Nephron (organoid): ENCODE data around the gene AGO3.

Experiments used
- H3K27ac Mint-ChIP-seq, 3 experiments: 2 replicates each; pipeline ENCODE4 v1.8.0; 2020; ENCODE audit warnings: mixed read lengths in 3 of 3, mild to moderate bottlenecking in 2 of 3, moderate library complexity in 1 of 3
- H3K27me3 Mint-ChIP-seq: 2 replicates; pipeline ENCODE4 v1.8.0; 2021; ENCODE audit warnings: low read depth, mild to moderate bottlenecking, moderate library complexity, mixed read lengths
- H3K36me3 Mint-ChIP-seq: 2 replicates; pipeline ENCODE4 v1.8.0; 2020; ENCODE audit warnings: low read depth, mixed read lengths
- H3K4me1 Mint-ChIP-seq: 2 replicates; pipeline ENCODE4 v1.8.0; 2020; ENCODE audit warnings: mixed read lengths
- H3K4me3 Mint-ChIP-seq, 3 experiments: 2 replicates each; pipeline ENCODE4 v1.8.0; 2020; ENCODE audit warnings: mild to moderate bottlenecking in 3 of 3, mixed read lengths in 3 of 3, moderate library complexity in 2 of 3
- H3K9me3 Mint-ChIP-seq: 2 replicates; pipeline ENCODE4 v1.8.0; 2020; ENCODE audit warnings: mixed read lengths
- TF ChIP-seq, protein P1 (sequence below), 3 experiments: fragments of 200-600 bp; sonication (generic); IDR thresholded peaks; one replicate each; pipeline ENCODE4 v1.5.0; 2021; ENCODE audit warnings: antibody characterized with exemption in 3 of 3; ENCODE audit not compliant: unreplicated experiment in 3 of 3

Gene AGO3

DNA sequence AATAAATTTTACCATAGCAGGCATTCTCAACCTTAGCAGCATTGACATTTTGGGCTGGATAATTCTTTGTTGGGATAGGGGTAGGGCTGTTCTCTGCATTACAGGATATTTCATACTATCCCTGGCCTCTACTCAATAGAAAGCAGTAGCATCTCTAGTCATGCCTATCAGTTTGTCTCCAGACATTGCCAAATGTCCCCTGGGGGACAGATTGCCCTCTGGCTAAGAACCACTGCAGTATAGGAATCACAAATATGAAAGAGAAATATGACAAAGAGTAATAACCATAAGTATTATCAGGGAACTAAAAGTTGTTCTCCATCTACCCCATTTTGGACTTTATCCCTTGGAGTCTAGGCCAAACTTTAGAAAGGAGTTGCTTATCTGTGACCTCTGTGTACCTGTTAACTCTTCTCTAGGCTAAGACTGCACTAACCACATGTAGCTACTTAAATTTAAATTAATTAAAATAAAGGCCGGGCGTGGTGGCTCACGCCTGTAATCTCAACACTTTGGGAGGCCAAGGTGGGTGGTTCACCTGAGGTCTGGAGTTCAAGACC is 76.1 kb downstream of the AGO3 start:
- H3K36me3 Mint-ChIP-seq: peaks cover 19% of the 10 kb centered on the region
- no peaks in the 10 kb centered on the region for H3K9me3 Mint-ChIP-seq
- H3K27ac Mint-ChIP-seq: no peak overlapping the region
- TF ChIP-seq, protein P1, sequence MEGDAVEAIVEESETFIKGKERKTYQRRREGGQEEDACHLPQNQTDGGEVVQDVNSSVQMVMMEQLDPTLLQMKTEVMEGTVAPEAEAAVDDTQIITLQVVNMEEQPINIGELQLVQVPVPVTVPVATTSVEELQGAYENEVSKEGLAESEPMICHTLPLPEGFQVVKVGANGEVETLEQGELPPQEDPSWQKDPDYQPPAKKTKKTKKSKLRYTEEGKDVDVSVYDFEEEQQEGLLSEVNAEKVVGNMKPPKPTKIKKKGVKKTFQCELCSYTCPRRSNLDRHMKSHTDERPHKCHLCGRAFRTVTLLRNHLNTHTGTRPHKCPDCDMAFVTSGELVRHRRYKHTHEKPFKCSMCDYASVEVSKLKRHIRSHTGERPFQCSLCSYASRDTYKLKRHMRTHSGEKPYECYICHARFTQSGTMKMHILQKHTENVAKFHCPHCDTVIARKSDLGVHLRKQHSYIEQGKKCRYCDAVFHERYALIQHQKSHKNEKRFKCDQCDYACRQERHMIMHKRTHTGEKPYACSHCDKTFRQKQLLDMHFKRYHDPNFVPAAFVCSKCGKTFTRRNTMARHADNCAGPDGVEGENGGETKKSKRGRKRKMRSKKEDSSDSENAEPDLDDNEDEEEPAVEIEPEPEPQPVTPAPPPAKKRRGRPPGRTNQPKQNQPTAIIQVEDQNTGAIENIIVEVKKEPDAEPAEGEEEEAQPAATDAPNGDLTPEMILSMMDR (IDR thresholded peaks at IDR 0.05; ENCODE audit: unreplicated experiment in 3 of 3): no peak
- H3K4me1 Mint-ChIP-seq: no peaks in the 10 kb centered on the region
- no peak overlapping the region for H3K4me3 Mint-ChIP-seq
- no peaks in the 10 kb centered on the region for H3K27me3 Mint-ChIP-seq

DNA sequence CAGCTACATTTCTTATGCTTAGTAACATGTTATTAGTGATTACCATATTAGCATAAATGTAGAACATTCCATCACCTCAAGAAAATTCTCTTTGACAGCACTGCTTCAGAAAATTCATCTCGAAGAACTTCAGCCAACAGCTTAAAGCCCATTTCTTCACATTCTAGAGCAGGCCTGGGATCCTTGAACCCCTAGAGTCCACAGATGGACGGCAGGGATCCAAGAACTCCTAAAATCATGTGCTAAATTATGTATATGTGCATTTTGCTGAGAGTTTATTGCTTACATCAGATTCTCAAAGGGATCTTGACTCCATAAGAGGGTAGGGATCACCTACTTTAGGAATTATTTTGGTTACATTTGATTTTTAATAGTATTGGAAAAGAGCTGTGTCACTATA is 76.8 kb downstream of the AGO3 start:
- Mint-ChIP-seq H3K9me3 (no peaks in the 10 kb centered on the region), H3K27me3 (no peaks in the 10 kb centered on the region), H3K36me3 (peaks cover 24% of the 10 kb centered on the region), H3K4me3 (no peak overlapping the region), H3K27ac (no peak overlapping the region), H3K4me1 (no peaks in the 10 kb centered on the region)
- TF ChIP-seq, protein P1 (IDR thresholded peaks at IDR 0.05; ENCODE audit: unreplicated experiment in 3 of 3): no peak

DNA sequence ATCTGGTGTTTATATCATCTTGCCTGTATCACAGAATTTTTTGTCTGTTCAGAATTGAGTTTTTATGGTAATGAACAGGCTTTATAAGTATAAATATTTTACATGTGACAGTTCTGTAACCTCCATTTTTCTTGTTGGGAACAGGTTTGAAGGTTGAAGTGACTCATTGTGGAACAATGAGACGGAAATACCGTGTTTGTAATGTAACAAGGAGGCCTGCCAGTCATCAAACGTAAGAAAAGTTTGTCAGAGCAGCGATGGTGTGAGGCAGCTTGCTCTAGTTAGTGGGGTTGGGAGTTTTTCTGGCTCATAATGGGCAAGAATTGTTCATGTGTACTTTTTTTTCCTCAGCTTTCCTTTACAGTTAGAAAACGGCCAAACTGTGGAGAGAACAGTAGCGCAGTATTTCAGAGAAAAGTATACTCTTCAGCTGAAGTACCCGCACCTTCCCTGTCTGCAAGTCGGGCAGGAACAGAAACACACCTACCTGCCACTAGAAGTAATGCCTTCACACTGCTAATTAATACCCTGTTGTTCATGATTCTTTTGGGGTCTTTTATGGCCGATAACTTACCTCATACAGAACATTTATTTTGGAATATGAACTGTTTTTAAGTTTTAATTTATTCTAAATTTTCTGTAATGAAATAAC is 77.8 kb downstream of the AGO3 start:
- H3K4me1 Mint-ChIP-seq: no peaks in the 10 kb centered on the region
- H3K36me3 Mint-ChIP-seq: peaks cover 31% of the 10 kb centered on the region
- TF ChIP-seq, protein P1 (IDR thresholded peaks at IDR 0.05; ENCODE audit: unreplicated experiment in 3 of 3): no peak
- no peaks in the 10 kb centered on the region for H3K27me3 Mint-ChIP-seq
- H3K27ac Mint-ChIP-seq: no peak overlapping the region
- H3K4me3 Mint-ChIP-seq: no peak overlapping the region
- H3K9me3 Mint-ChIP-seq: no peaks in the 10 kb centered on the region

DNA sequence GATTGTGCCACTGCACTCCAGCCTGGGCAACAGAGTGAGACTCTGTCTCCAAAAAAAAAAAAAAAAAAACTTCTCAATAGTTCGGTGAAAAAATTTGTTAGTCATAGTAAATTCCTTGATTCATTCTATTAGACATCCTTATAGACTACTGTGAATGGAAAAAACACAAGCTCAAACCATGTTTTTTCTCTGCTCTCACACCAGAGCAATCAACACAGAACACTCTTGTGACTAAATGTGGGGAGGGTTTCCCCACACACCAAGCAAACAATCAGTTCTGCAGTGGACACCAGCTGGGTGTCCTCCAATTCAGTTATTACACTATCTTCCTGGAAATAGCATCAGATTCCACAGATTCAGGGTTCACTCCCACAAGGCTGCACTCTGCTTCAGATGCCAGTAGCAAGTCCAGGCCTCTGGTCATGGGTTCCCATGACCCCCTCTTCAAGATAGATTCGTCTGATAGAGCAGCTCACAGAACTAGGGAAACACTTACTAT is 83.9 kb downstream of the AGO3 start:
- no peaks in the 10 kb centered on the region for H3K9me3 Mint-ChIP-seq
- H3K4me1 Mint-ChIP-seq: no peaks in the 10 kb centered on the region
- H3K36me3 Mint-ChIP-seq: peaks cover 52% of the 10 kb centered on the region
- H3K27me3 Mint-ChIP-seq: no peaks in the 10 kb centered on the region
- TF ChIP-seq, protein P1 (IDR thresholded peaks at IDR 0.05; ENCODE audit: unreplicated experiment in 3 of 3): no peak
- H3K4me3 Mint-ChIP-seq: no peak overlapping the region
- H3K27ac Mint-ChIP-seq: no peak overlapping the region

DNA sequence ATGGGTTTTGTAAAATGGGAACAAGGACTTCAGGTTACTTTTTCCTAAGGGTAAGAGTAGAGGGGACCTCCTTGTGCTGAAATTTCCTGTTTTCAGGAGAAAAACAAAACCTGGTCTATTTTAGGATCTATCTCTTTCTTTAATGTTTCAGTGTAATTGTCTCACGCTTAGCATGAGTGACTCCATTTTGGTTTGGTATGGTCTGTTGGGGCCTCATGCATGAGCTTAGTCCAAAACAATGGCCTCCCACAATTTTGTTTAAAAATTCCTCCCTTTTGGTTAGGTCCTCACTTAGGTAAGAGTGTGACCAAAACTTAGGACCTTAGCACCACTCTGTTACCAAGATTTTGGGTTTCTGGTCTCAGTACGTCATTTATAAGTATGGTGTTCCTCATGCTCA is 85.8 kb downstream of the AGO3 start:
- no peaks in the 10 kb centered on the region for H3K9me3 Mint-ChIP-seq
- no peak overlapping the region for H3K4me3 Mint-ChIP-seq
- H3K4me1 Mint-ChIP-seq: no peaks in the 10 kb centered on the region
- H3K36me3 Mint-ChIP-seq: peaks cover 58% of the 10 kb centered on the region
- no peaks in the 10 kb centered on the region for H3K27me3 Mint-ChIP-seq
- H3K27ac Mint-ChIP-seq: no peak overlapping the region
- TF ChIP-seq, protein P1 (IDR thresholded peaks at IDR 0.05; ENCODE audit: unreplicated experiment in 3 of 3): no peak
